Measurements from ENCODE around the gene SEL1L3. TPM values are rescaled to one million over a fixed set of nuclear protein-coding genes. Genes with fewer than 3 reads are reported as not detected.

SEL1L3 gene
- total RNA-seq, 1 donor: 54.3 TPM

GRCh38 chr4:25782482-25782881, 80.3 kb downstream of the SEL1L3 start:
- Histone ChIP-seq H3K4me3 (ENCODE audit: low read length) (no peak overlapping the region), H3K4me1 (ENCODE audit: insufficient read depth, low read length) (peaks cover 11% of the 10 kb centered on the region), H3K9me3 (ENCODE audit: low read depth, low read length) (no peaks in the 10 kb centered on the region), H3K27me3 (ENCODE audit: insufficient read depth, low read length) (no peaks in the 10 kb centered on the region)

GRCh38 chr4:25779021-25779420, 83.8 kb downstream of the SEL1L3 start:
- Histone ChIP-seq H3K4me1 (ENCODE audit: insufficient read depth, low read length) (peaks cover 9% of the 10 kb centered on the region), H3K27me3 (ENCODE audit: insufficient read depth, low read length) (no peaks in the 10 kb centered on the region), H3K9me3 (ENCODE audit: low read depth, low read length) (no peaks in the 10 kb centered on the region), H3K4me3 (ENCODE audit: low read length) (no peak overlapping the region)

- Histone ChIP-seq H3K9me3 (ENCODE audit: low read depth, low read length) (no peaks in the 10 kb centered on the region), H3K4me3 (ENCODE audit: low read length) (no peak overlapping the region), H3K4me1 (ENCODE audit: insufficient read depth, low read length) (no peaks in the 10 kb centered on the region), H3K27me3 (ENCODE audit: insufficient read depth, low read length) (no peaks in the 10 kb centered on the region)
Observed at GRCh38 chr4:25776795-25777194, 86.0 kb downstream of the SEL1L3 start.

GRCh38 chr4:25775166-25775565, 87.6 kb downstream of the SEL1L3 start:
- Histone ChIP-seq H3K4me3 (ENCODE audit: low read length) (no peak overlapping the region), H3K9me3 (ENCODE audit: low read depth, low read length) (no peaks in the 10 kb centered on the region), H3K4me1 (ENCODE audit: insufficient read depth, low read length) (no peaks in the 10 kb centered on the region), H3K27me3 (ENCODE audit: insufficient read depth, low read length) (no peaks in the 10 kb centered on the region)

GRCh38 chr4:25773358-25773757, 89.4 kb downstream of the SEL1L3 start:
- Histone ChIP-seq H3K4me1 (ENCODE audit: insufficient read depth, low read length) (no peaks in the 10 kb centered on the region), H3K9me3 (ENCODE audit: low read depth, low read length) (no peaks in the 10 kb centered on the region), H3K4me3 (ENCODE audit: low read length) (no peak overlapping the region), H3K27me3 (ENCODE audit: insufficient read depth, low read length) (no peaks in the 10 kb centered on the region)

- H3K4me1 ChIP-seq (ENCODE audit: insufficient read depth, low read length): no peaks in the 10 kb centered on the region
Observed at GRCh38 chr4:25771672-25772071, 91.1 kb downstream of the SEL1L3 start.

GRCh38 chr4:25770847-25771246, 91.9 kb downstream of the SEL1L3 start:
- H3K9me3 ChIP-seq (ENCODE audit: low read depth, low read length): no peaks in the 10 kb centered on the region
- no peaks in the 10 kb centered on the region for H3K4me1 ChIP-seq (ENCODE audit: insufficient read depth, low read length)
- no peaks in the 10 kb centered on the region for H3K27me3 ChIP-seq (ENCODE audit: insufficient read depth, low read length)
- no peak overlapping the region for H3K4me3 ChIP-seq (ENCODE audit: low read length)

More at GRCh38 chr4:25771672-25772071, 91.1 kb downstream of the SEL1L3 start:
- Histone ChIP-seq H3K4me3 (ENCODE audit: low read length) (no peak overlapping the region), H3K9me3 (ENCODE audit: low read depth, low read length) (no peaks in the 10 kb centered on the region), H3K27me3 (ENCODE audit: insufficient read depth, low read length) (no peaks in the 10 kb centered on the region)

- Histone ChIP-seq H3K27me3 (ENCODE audit: insufficient read depth, low read length) (no peaks in the 10 kb centered on the region), H3K4me1 (ENCODE audit: insufficient read depth, low read length) (no peaks in the 10 kb centered on the region), H3K4me3 (ENCODE audit: low read length) (no peak overlapping the region), H3K9me3 (ENCODE audit: low read depth, low read length) (no peaks in the 10 kb centered on the region)
Observed at GRCh38 chr4:25769251-25769650, 93.5 kb downstream of the SEL1L3 start.

GRCh38 chr4:25767877-25768725, 94.7 kb downstream of the SEL1L3 start:
- H3K4me3 ChIP-seq (ENCODE audit: low read length): no peak overlapping the region
- no peaks in the 10 kb centered on the region for H3K4me1 ChIP-seq (ENCODE audit: insufficient read depth, low read length)
- no peaks in the 10 kb centered on the region for H3K9me3 ChIP-seq (ENCODE audit: low read depth, low read length)
- H3K27me3 ChIP-seq (ENCODE audit: insufficient read depth, low read length): no peaks in the 10 kb centered on the region

GRCh38 chr4:25760518-25761157, 102.2 kb downstream of the SEL1L3 start:
- Histone ChIP-seq H3K27me3 (ENCODE audit: insufficient read depth, low read length) (no peaks in the 10 kb centered on the region), H3K4me3 (ENCODE audit: low read length) (no peak overlapping the region), H3K9me3 (ENCODE audit: low read depth, low read length) (no peaks in the 10 kb centered on the region), H3K4me1 (ENCODE audit: insufficient read depth, low read length) (peaks cover 10% of the 10 kb centered on the region)

- no peaks in the 10 kb centered on the region for H3K9me3 ChIP-seq (ENCODE audit: low read depth, low read length)
- H3K27me3 ChIP-seq (ENCODE audit: insufficient read depth, low read length): no peaks in the 10 kb centered on the region
- peaks cover 10% of the 10 kb centered on the region for H3K4me1 ChIP-seq (ENCODE audit: insufficient read depth, low read length)
- H3K4me3 ChIP-seq (ENCODE audit: low read length): no peak overlapping the region
Observed at GRCh38 chr4:25760048-25760447, 102.7 kb downstream of the SEL1L3 start.

- H3K4me3 ChIP-seq (ENCODE audit: low read length): no peak overlapping the region
- H3K27me3 ChIP-seq (ENCODE audit: insufficient read depth, low read length): no peaks in the 10 kb centered on the region
- no peaks in the 10 kb centered on the region for H3K9me3 ChIP-seq (ENCODE audit: low read depth, low read length)
- peaks cover 10% of the 10 kb centered on the region for H3K4me1 ChIP-seq (ENCODE audit: insufficient read depth, low read length)
Observed at GRCh38 chr4:25759101-25759500, 103.7 kb downstream of the SEL1L3 start.

- H3K27me3 ChIP-seq (ENCODE audit: insufficient read depth, low read length): no peaks in the 10 kb centered on the region
- no peaks in the 10 kb centered on the region for H3K9me3 ChIP-seq (ENCODE audit: low read depth, low read length)
- H3K4me1 ChIP-seq (ENCODE audit: insufficient read depth, low read length): peaks cover 10% of the 10 kb centered on the region
- no peak overlapping the region for H3K4me3 ChIP-seq (ENCODE audit: low read length)
Observed at GRCh38 chr4:25757452-25757851, 105.3 kb downstream of the SEL1L3 start.

GRCh38 chr4:25756503-25756902, 106.3 kb downstream of the SEL1L3 start:
- H3K4me3 ChIP-seq (ENCODE audit: low read length): no peak overlapping the region
- H3K27me3 ChIP-seq (ENCODE audit: insufficient read depth, low read length): no peaks in the 10 kb centered on the region
- peaks cover 10% of the 10 kb centered on the region for H3K4me1 ChIP-seq (ENCODE audit: insufficient read depth, low read length)
- H3K9me3 ChIP-seq (ENCODE audit: low read depth, low read length): no peaks in the 10 kb centered on the region

- Histone ChIP-seq H3K9me3 (ENCODE audit: low read depth, low read length) (no peaks in the 10 kb centered on the region), H3K4me3 (ENCODE audit: low read length) (no peak overlapping the region), H3K4me1 (ENCODE audit: insufficient read depth, low read length) (peaks cover 10% of the 10 kb centered on the region), H3K27me3 (ENCODE audit: insufficient read depth, low read length) (no peaks in the 10 kb centered on the region)
Observed at GRCh38 chr4:25755911-25756310, 106.9 kb downstream of the SEL1L3 start.

GRCh38 chr4:25753239-25753638, 109.5 kb downstream of the SEL1L3 start:
- no peak overlapping the region for H3K4me3 ChIP-seq (ENCODE audit: low read length)

More at GRCh38 chr4:25753239-25753638, 109.5 kb downstream of the SEL1L3 start:
- no peaks in the 10 kb centered on the region for H3K9me3 ChIP-seq (ENCODE audit: low read depth, low read length)
- no peaks in the 10 kb centered on the region for H3K27me3 ChIP-seq (ENCODE audit: insufficient read depth, low read length)
- no peaks in the 10 kb centered on the region for H3K4me1 ChIP-seq (ENCODE audit: insufficient read depth, low read length)

All from mononuclear cell (primary cell).